ENCODE measurements around the gene TRMT1.

The TRMT1 gene

GRCh38 chr19:13070425-13071140, 46.0 kb downstream of the TRMT1 start:
- no peak for DNase-seq (ENCODE audit: low read depth)
- TF ChIP-seq CTCF (conservative IDR thresholded peaks at IDR 0.05; ENCODE audit: low read length): no peak
- no peak overlapping the region for H3K4me3 ChIP-seq (ENCODE audit: low read length)

GRCh38 chr19:13069415-13070359, 46.9 kb downstream of the TRMT1 start:
- no peak for DNase-seq (ENCODE audit: low read depth)
- TF ChIP-seq CTCF (conservative IDR thresholded peaks at IDR 0.05; ENCODE audit: low read length): no peak
- H3K4me3 ChIP-seq (ENCODE audit: low read length): no peak overlapping the region

GRCh38 chr19:13068085-13068846, 48.3 kb downstream of the TRMT1 start:
- TF ChIP-seq CTCF (conservative IDR thresholded peaks at IDR 0.05; ENCODE audit: low read length): no peak
- no peak overlapping the region for H3K4me3 ChIP-seq (ENCODE audit: low read length)
- DNase-seq (ENCODE audit: low read depth): no peak

- no peak for DNase-seq (ENCODE audit: low read depth)
- no peak for TF ChIP-seq CTCF (conservative IDR thresholded peaks at IDR 0.05; ENCODE audit: low read length)
- H3K4me3 ChIP-seq (ENCODE audit: low read length): no peak overlapping the region
Measured at GRCh38 chr19:13066933-13067807, 49.4 kb downstream of the TRMT1 start.

GRCh38 chr19:13066226-13066625, 50.3 kb downstream of the TRMT1 start:
- DNase-seq (ENCODE audit: low read depth): no peak
- H3K4me3 ChIP-seq (ENCODE audit: low read length): no peak overlapping the region
- TF ChIP-seq CTCF (conservative IDR thresholded peaks at IDR 0.05; ENCODE audit: low read length): no peak

- no peak for DNase-seq (ENCODE audit: low read depth)
- no peak for TF ChIP-seq CTCF (conservative IDR thresholded peaks at IDR 0.05; ENCODE audit: low read length)
Measured at GRCh38 chr19:13064092-13064489, 52.4 kb downstream of the TRMT1 start.

More at GRCh38 chr19:13064092-13064489, 52.4 kb downstream of the TRMT1 start:
- no peak overlapping the region for H3K4me3 ChIP-seq (ENCODE audit: low read length)
